Caco-2 (cell line): ENCODE data around the gene TBK1. TPM values are rescaled to one million over a fixed set of nuclear protein-coding genes. Genes with fewer than 3 reads are reported as not detected.

Experiments
- BruUV-seq: library from RNA; stranded (reverse); fragments of 400-500 nt; replicated peaks from 2 replicates; lab custom pipeline; 2021; lab: Mats Ljungman, UMichigan
- CTCF ChIA-PET: fragments of 300-600 bp; sonication (Branson Sonifier 250); formaldehyde crosslinking; loops from one replicate; lab custom pipeline; 2022; ENCODE audit warnings: antibody characterized with exemption; lab: Charles Lee
- POLR2A ChIA-PET: fragments of 300-600 bp; sonication (Branson Sonifier 250); formaldehyde crosslinking; loops from one replicate; lab custom pipeline; 2022; ENCODE audit warnings: antibody characterized with exemption; lab: Charles Lee
- DNase-seq, 2 experiments: peaks; one replicate each; pipeline versions ENCODE4 v3.0.0 to v3.0.0-alpha.2; 2020 to 2022
- H3K27me3 ChIP-seq: replicated peaks from 2 replicates; pipeline ENCODE4 v1.6.0; 2011; ENCODE audit warnings: low read length; ENCODE audit not compliant: control insufficient read depth, insufficient read depth
- H3K36me3 ChIP-seq: 2 replicates; pipeline ENCODE4 v1.5.1; 2011; ENCODE audit warnings: low read length; ENCODE audit not compliant: control insufficient read depth, insufficient read depth
- H3K4me1 ChIP-seq: fragments of 250-450 bp; sonication (Bioruptor Pico); 2 replicates; pipeline ENCODE4 v1.5.1; 2020; ENCODE audit warnings: mild to moderate bottlenecking
- H3K4me3 ChIP-seq: 2 replicates; pipeline ENCODE4 v1.5.1; 2011; ENCODE audit warnings: low read depth, mild to moderate bottlenecking, control low read depth, low read length
- H3K9me3 ChIP-seq: fragments of 250-450 bp; sonication (Bioruptor Pico); 2 replicates; pipeline ENCODE4 v1.5.1; 2020; ENCODE audit warnings: mild to moderate bottlenecking, moderate library complexity
- H3K27ac Mint-ChIP-seq: one replicate; pipeline ENCODE4 v1.8.0; 2022; ENCODE audit warnings: mixed read lengths; ENCODE audit not compliant: unreplicated experiment
- H3K27me3 Mint-ChIP-seq: one replicate; pipeline ENCODE4 v1.8.0; 2022; ENCODE audit warnings: mixed read lengths; ENCODE audit not compliant: insufficient read depth, unreplicated experiment
- H3K36me3 Mint-ChIP-seq: one replicate; pipeline ENCODE4 v1.8.0; 2022; ENCODE audit warnings: mild to moderate bottlenecking, mixed read lengths; ENCODE audit not compliant: insufficient read depth, unreplicated experiment
- H3K4me1 Mint-ChIP-seq: one replicate; pipeline ENCODE4 v1.8.0; 2022; ENCODE audit warnings: low read depth, mixed read lengths; ENCODE audit not compliant: unreplicated experiment
- H3K4me3 Mint-ChIP-seq: one replicate; pipeline ENCODE4 v1.8.0; 2022; ENCODE audit warnings: mild to moderate bottlenecking, moderate library complexity, mixed read lengths; ENCODE audit not compliant: unreplicated experiment
- H3K9me3 Mint-ChIP-seq: one replicate; pipeline ENCODE4 v1.8.0; 2022; ENCODE audit warnings: mixed read lengths; ENCODE audit not compliant: unreplicated experiment
- intact Hi-C: fragments of 100-400 bp; cut with micrococcal nuclease; formaldehyde crosslinking; loops from one replicate; pipeline ENCODE4 v1.10.0; 2022; ENCODE audit not compliant: unreplicated experiment
- total RNA-seq: library from RNA; stranded (reverse); gene quantifications from 2 replicates; pipeline ENCODE4 v1.2.3, GENCODE V29; 2022
- TF ChIP-seq, protein P1 (sequence below), 2 experiments: fragments of 200-600 bp in 1 of 2; IDR thresholded peaks; 1 replicate in 1 of 2; 2 replicates in 1 of 2; pipeline versions ENCODE4 v1.5.1 to v1.8.0; 2011 to 2022; ENCODE audit warnings: antibody characterized with exemption in 1 of 2, control low read depth in 1 of 2, inconsistent platforms in 1 of 2, low read depth in 1 of 2, low read length in 1 of 2, mild to moderate bottlenecking in 1 of 2, moderate library complexity in 1 of 2; ENCODE audit not compliant: insufficient read depth in 1 of 2, severe bottlenecking in 1 of 2, unreplicated experiment in 1 of 2

TBK1 gene
- total RNA-seq, 1 experiment from 2014 or later: 21.6 TPM

- H3K4me3 Mint-ChIP-seq: peak overlapping the region; percentile 83
- peaks cover 4% of the 10 kb centered on the region; the same call in 1 of the 2 replicates for H3K4me1 ChIP-seq
- intact Hi-C loops: loop anchor here (5.0 to 10.0 kb wide), 3 partner anchors 44 to 246 kb away; no protein-coding TSS in a partner anchor
- TF ChIP-seq, protein P1, sequence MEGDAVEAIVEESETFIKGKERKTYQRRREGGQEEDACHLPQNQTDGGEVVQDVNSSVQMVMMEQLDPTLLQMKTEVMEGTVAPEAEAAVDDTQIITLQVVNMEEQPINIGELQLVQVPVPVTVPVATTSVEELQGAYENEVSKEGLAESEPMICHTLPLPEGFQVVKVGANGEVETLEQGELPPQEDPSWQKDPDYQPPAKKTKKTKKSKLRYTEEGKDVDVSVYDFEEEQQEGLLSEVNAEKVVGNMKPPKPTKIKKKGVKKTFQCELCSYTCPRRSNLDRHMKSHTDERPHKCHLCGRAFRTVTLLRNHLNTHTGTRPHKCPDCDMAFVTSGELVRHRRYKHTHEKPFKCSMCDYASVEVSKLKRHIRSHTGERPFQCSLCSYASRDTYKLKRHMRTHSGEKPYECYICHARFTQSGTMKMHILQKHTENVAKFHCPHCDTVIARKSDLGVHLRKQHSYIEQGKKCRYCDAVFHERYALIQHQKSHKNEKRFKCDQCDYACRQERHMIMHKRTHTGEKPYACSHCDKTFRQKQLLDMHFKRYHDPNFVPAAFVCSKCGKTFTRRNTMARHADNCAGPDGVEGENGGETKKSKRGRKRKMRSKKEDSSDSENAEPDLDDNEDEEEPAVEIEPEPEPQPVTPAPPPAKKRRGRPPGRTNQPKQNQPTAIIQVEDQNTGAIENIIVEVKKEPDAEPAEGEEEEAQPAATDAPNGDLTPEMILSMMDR (IDR thresholded peaks at IDR 0.05; ENCODE audit: insufficient read depth in 1 of 2, low read depth in 1 of 2, low read length in 1 of 2, severe bottlenecking in 1 of 2, unreplicated experiment in 1 of 2): no peak
- H3K9me3 ChIP-seq: no peaks in the 10 kb centered on the region
- H3K27ac Mint-ChIP-seq: peak overlapping the region; percentile 83
- H3K4me3 ChIP-seq: peak overlapping the region; percentile 98
- DNase-seq: peak; percentile 14 to 40
- H3K27me3 Mint-ChIP-seq: no peaks in the 10 kb centered on the region
- ChIA-PET POLR2A (interaction anchor here (0.6 kb wide), 1 partner anchor 277 kb away, joined by 3 read pairs; no protein-coding TSS in a partner anchor), CTCF (no interaction called here)
- peaks cover 66% of the 10 kb centered on the region for H3K36me3 Mint-ChIP-seq
- no peaks in the 10 kb centered on the region for H3K27me3 ChIP-seq
- no peaks in the 10 kb centered on the region for H3K9me3 Mint-ChIP-seq
- no TSS peak for BruUV-seq
- peaks cover under 1% of the 10 kb centered on the region; the same call in 1 of the 2 replicates for H3K36me3 ChIP-seq
- H3K4me1 Mint-ChIP-seq: peaks cover 15% of the 10 kb centered on the region
These were observed 1.0 kb upstream of the TBK1 start for GRCh38 chr12:64450711-64451486.

DNA sequence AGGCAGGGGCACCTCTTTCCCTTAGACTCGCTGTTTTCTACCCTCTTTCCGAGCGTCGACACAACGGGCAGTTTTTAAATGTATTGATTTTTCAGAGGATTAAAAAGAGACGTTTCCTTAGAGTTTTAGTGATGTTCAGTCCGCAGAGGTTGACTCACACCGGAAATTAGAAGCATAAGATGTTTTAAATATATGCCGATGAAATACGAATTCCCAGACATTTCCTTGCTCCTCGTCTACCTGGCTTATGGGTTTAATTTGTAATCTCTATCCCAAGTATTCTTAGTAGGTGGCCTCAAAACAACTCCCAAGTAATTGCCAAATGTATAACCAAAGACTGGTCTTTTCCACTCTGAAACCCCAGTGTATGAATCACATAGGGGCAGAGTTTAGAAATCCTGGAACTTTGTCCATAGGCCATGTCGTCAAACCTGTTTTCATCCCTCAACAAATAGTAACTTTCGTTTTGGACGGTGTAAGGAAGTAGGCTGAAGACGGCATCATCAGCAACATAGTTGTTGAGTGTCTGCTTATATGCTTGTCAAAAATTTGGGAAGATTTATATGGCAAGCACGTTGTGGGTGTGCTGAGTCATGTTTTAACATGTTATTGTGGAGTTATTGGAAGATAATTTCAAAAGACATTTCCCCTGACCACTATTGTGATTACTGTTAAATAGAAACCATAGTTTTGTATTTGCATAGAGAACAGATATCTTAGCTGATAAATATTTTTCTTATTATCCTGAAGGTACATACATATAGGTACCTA lies 824 bp downstream of the TBK1 start:
- Mint-ChIP-seq H3K36me3 (peaks cover 61% of the 10 kb centered on the region), H3K27ac (peak overlapping the region; percentile 86), H3K4me3 (peak overlapping the region; percentile 83), H3K4me1 (peaks cover 15% of the 10 kb centered on the region), H3K27me3 (no peaks in the 10 kb centered on the region), H3K9me3 (no peaks in the 10 kb centered on the region)
- Histone ChIP-seq H3K4me3 (peak overlapping the region; percentile 98), H3K9me3 (no peaks in the 10 kb centered on the region), H3K4me1 (peaks cover 4% of the 10 kb centered on the region; the same call in 1 of the 2 replicates), H3K27me3 (no peaks in the 10 kb centered on the region), H3K36me3 (no peaks in the 10 kb centered on the region)
- ChIA-PET POLR2A (no interaction called here), CTCF (interaction anchor here (0.5 kb wide), 1 partner anchor 243 kb away, joined by 6 read pairs; no protein-coding TSS in a partner anchor)
- TF ChIP-seq, protein P1 (IDR thresholded peaks at IDR 0.05; ENCODE audit: insufficient read depth in 1 of 2, low read depth in 1 of 2, low read length in 1 of 2, severe bottlenecking in 1 of 2, unreplicated experiment in 1 of 2): no peak
- TSS peak; percentile 44 for BruUV-seq
- intact Hi-C loops: loop anchor here (5.0 to 10.0 kb wide), 3 partner anchors 45 to 245 kb away; no protein-coding TSS in a partner anchor
- peak; percentile 47 to 66 for DNase-seq

DNA sequence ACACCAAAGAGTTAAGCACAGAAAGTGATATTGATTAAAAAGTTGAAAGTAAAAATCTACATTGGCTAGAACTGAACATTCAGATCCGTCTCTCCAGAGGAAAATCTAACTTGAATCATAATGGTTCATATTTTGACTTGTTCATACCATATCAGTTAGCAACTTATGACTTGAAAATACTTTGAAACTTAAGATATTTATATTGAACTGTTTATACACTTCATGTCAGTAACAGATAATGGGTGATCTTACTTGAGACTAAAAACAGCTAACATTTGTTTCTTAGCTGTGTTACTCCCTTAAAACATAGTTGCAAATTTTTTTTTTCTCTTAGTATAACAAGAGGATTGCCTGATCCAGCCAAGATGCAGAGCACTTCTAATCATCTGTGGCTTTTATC lies 3.6 kb downstream of the TBK1 start:
- no peaks in the 10 kb centered on the region for H3K9me3 Mint-ChIP-seq
- BruUV-seq: no TSS peak
- H3K9me3 ChIP-seq: no peaks in the 10 kb centered on the region
- CTCF ChIA-PET: interaction anchor here (0.7 kb wide), 1 partner anchor 158 kb away, joined by 3 read pairs; no protein-coding TSS in a partner anchor
- no peak overlapping the region for H3K4me3 ChIP-seq
- H3K27me3 ChIP-seq: no peaks in the 10 kb centered on the region
- POLR2A ChIA-PET: interaction anchor here (0.6 kb wide), 1 partner anchor 13 kb away, joined by 3 read pairs; no protein-coding TSS in a partner anchor
- peaks cover 4% of the 10 kb centered on the region; the same call in 1 of the 2 replicates for H3K4me1 ChIP-seq
- TF ChIP-seq, protein P1 (IDR thresholded peaks at IDR 0.05; ENCODE audit: insufficient read depth in 1 of 2, low read depth in 1 of 2, low read length in 1 of 2, severe bottlenecking in 1 of 2, unreplicated experiment in 1 of 2): no peak
- DNase-seq: no peak
- no peak overlapping the region for H3K4me3 Mint-ChIP-seq
- peaks cover 25% of the 10 kb centered on the region for H3K4me1 Mint-ChIP-seq
- no peaks in the 10 kb centered on the region for H3K27me3 Mint-ChIP-seq
- no peak overlapping the region for H3K27ac Mint-ChIP-seq
- H3K36me3 ChIP-seq: no peaks in the 10 kb centered on the region
- peaks cover 55% of the 10 kb centered on the region for H3K36me3 Mint-ChIP-seq
- intact Hi-C loops: loop anchor here (10.0 kb wide), 1 partner anchor 169 kb away; no protein-coding TSS in a partner anchor
